HL-60 (cell line): Measurements from ENCODE around the gene C2orf66.

Source experiments
- DNase-seq, 2 experiments: peaks; one replicate each; pipeline ENCODE4 v3.0.0-alpha.2; 2010 to 2020; ENCODE audit warnings: low read depth in 1 of 2, low spot score in 1 of 2
- H3K27ac ChIP-seq: fragments of 250-450 bp; sonication (Bioruptor Pico); replicated peaks from 2 replicates; pipeline ENCODE4 v1.5.1; 2020; ENCODE audit warnings: mild to moderate bottlenecking, moderate library complexity
- H3K27me3 ChIP-seq: fragments of 250-450 bp; sonication (Bioruptor Pico); 2 replicates; pipeline ENCODE4 v1.5.1; 2021; ENCODE audit warnings: mild to moderate bottlenecking, moderate library complexity; ENCODE audit not compliant: insufficient read depth, poor library complexity, severe bottlenecking
- H3K4me3 ChIP-seq: replicated peaks from 2 replicates; pipeline ENCODE4 v1.5.1; 2011; ENCODE audit warnings: mild to moderate bottlenecking, control low read depth, low read length; ENCODE audit not compliant: insufficient read depth
- GABPA ChIP-seq: IDR thresholded peaks from 2 replicates; pipeline ENCODE4 v1.6.1; 2012; ENCODE audit warnings: low read depth
- POLR2AphosphoS5 ChIP-seq: IDR thresholded peaks from 2 replicates; pipeline ENCODE4 v1.6.1; 2012; ENCODE audit warnings: low read depth
- REST ChIP-seq: IDR thresholded peaks from 2 replicates; pipeline ENCODE4 v1.6.1; 2012; ENCODE audit warnings: low read depth; ENCODE audit not compliant: insufficient replicate concordance
- SPI1 ChIP-seq: IDR thresholded peaks from 2 replicates; pipeline ENCODE4 v1.6.1; 2012; ENCODE audit warnings: low read depth, mild to moderate bottlenecking, borderline replicate concordance
- TF ChIP-seq, protein P1 (sequence below): IDR thresholded peaks from one replicate; pipeline ENCODE4 v1.5.1; 2011; ENCODE audit warnings: low read length, control low read depth, inconsistent platforms; ENCODE audit not compliant: insufficient read depth

Gene C2orf66

DNA sequence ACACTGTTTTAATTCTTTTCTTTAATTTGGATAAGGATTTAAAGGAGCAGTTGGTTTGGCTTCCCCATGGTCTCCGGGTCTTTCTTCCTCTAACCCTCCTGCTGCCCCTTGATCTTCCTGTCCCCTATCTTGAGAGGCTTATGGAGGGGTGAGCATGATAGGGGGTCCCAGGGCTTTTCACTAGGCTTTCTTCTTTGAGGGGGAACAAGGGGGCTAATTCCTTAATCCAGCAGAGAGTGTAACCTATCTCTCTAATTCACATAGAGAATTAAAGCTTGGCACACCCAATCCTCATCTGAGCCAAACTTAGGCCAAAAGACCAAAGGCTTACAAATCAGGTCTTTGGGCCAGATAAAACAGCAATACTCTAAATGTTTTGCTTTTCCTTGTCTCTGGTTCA lies 21.5 kb upstream of the C2orf66 start:
- TF ChIP-seq REST = no peak
- TF ChIP-seq, protein P1, sequence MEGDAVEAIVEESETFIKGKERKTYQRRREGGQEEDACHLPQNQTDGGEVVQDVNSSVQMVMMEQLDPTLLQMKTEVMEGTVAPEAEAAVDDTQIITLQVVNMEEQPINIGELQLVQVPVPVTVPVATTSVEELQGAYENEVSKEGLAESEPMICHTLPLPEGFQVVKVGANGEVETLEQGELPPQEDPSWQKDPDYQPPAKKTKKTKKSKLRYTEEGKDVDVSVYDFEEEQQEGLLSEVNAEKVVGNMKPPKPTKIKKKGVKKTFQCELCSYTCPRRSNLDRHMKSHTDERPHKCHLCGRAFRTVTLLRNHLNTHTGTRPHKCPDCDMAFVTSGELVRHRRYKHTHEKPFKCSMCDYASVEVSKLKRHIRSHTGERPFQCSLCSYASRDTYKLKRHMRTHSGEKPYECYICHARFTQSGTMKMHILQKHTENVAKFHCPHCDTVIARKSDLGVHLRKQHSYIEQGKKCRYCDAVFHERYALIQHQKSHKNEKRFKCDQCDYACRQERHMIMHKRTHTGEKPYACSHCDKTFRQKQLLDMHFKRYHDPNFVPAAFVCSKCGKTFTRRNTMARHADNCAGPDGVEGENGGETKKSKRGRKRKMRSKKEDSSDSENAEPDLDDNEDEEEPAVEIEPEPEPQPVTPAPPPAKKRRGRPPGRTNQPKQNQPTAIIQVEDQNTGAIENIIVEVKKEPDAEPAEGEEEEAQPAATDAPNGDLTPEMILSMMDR = no peak
- no peak for TF ChIP-seq SPI1
- no peak for TF ChIP-seq POLR2AphosphoS5
- no peak for TF ChIP-seq GABPA
- H3K27ac ChIP-seq = no peak overlapping the region
- DNase-seq = no peak
- no peak overlapping the region for H3K4me3 ChIP-seq
- H3K27me3 ChIP-seq = no peaks in the 10 kb centered on the region

DNA sequence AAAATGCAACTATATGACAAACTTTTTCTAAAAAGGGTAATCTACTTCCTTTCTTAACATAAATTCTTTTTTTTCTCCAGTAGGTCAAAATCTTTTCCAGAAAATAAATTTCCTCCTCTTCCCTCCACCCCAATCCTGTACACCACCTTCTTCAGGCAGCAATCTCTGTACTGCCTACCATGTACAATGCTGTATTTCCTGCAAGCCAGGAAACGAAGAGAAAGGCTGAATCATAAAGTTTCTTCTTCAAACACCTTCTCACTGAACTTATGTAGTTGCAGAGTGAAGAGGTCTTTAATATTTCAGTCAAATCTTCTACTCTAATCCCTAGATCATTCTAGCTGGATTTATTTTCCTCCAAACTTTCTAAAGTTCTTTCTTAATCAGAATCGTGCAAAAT lies 18.2 kb upstream of the C2orf66 start:
- TF ChIP-seq SPI1 (no peak), POLR2AphosphoS5 (no peak), REST (no peak), GABPA (no peak)
- TF ChIP-seq, protein P1 = no peak
- H3K27ac ChIP-seq = no peak overlapping the region
- no peak overlapping the region for H3K4me3 ChIP-seq
- H3K27me3 ChIP-seq = no peaks in the 10 kb centered on the region
- no peak for DNase-seq

DNA sequence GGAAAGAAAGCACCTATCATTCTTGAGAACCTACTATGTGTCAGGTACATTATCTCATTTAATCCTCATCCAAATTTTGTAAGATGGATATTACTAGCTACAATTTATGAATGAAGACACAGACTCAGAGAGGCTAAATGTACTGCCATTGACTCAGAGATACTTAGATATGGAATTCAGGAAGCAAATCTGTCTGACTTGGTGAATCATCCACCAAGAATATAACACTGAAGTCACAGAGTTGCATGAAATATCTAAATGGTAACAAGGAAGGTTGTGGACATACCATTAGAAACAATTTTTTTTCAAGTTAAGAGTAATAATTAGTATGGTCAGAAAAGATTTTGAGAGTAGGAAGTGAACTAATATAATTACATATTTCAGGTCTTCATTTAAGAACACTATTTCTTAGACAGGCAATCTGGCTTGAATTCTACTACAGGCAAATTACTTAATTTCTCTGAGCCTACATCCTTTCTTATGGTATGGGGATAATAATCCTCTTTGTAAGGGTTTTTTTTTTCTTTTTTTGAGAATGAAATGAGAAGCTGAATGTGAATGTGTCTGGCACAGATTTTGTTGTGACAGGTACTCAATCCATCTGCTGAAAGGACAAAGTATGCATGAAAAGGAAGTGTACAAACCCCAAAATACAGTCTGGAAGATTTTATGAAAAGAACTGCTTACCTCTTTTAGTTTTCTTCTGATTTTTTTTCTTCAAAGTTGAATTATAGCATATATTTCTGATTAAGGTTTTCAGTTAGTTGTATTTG lies 14.8 kb upstream of the C2orf66 start:
- DNase-seq = no peak
- no peaks in the 10 kb centered on the region for H3K27me3 ChIP-seq
- H3K27ac ChIP-seq = no peak overlapping the region
- no peak overlapping the region for H3K4me3 ChIP-seq
- TF ChIP-seq, protein P1 = no peak
- TF ChIP-seq REST = no peak
- no peak for TF ChIP-seq SPI1
- no peak for TF ChIP-seq POLR2AphosphoS5
- no peak for TF ChIP-seq GABPA
